ENCODE results near the gene QRICH1. TPM values are rescaled to one million over a fixed set of nuclear protein-coding genes. Genes with fewer than 3 reads are reported as not detected.

QRICH1 gene
- total RNA-seq, 1 donor: 143 TPM

DNA sequence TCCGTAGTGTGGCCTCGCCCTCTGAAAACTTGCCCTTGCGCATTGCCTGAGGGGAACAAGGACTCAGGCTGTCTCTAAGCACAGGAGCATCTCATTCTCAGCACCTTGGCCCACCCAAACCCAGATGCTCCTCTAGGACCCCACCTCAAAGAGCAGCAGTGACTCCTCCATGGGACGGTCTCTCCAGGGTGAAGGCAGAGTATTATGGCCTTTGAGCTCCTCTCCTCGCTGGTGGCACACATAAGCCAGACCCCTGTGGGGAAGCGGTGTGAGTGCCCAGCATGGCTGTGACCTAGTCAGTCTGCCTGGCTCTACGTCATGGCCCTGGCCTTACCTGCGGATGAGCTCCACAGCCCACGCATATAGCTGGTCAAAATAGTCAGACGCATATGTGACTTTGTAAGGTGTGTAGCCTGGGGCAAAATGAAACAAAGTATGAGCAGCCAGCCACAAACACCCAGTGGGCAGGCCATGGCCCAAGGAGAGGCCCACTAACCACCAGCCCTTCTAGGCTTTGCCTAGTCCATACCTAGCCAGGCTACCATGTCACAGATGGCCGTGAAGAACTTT is 6.3 kb upstream of the QRICH1 start:
- no peaks in the 10 kb centered on the region for H3K9me3 ChIP-seq (ENCODE audit: low read depth, low read length)
- H3K4me3 ChIP-seq (ENCODE audit: low read length): no peak overlapping the region
- peaks cover 21% of the 10 kb centered on the region for H3K4me1 ChIP-seq (ENCODE audit: insufficient read depth, low read length)
- H3K27me3 ChIP-seq (ENCODE audit: insufficient read depth, low read length): no peaks in the 10 kb centered on the region

- Histone ChIP-seq H3K9me3 (ENCODE audit: low read depth, low read length) (no peaks in the 10 kb centered on the region), H3K27me3 (ENCODE audit: insufficient read depth, low read length) (no peaks in the 10 kb centered on the region), H3K4me1 (ENCODE audit: insufficient read depth, low read length) (peaks cover 23% of the 10 kb centered on the region), H3K4me3 (ENCODE audit: low read length) (no peak overlapping the region)
Measured at GRCh38 chr3:49098910-49099630, 5.2 kb upstream of the QRICH1 start.

GRCh38 chr3:49098429-49098828 is 4.6 kb upstream of the QRICH1 start:
- no peak overlapping the region for H3K4me3 ChIP-seq (ENCODE audit: low read length)
- H3K27me3 ChIP-seq (ENCODE audit: insufficient read depth, low read length): no peaks in the 10 kb centered on the region
- peaks cover 17% of the 10 kb centered on the region for H3K4me1 ChIP-seq (ENCODE audit: insufficient read depth, low read length)
- H3K9me3 ChIP-seq (ENCODE audit: low read depth, low read length): no peaks in the 10 kb centered on the region

DNA sequence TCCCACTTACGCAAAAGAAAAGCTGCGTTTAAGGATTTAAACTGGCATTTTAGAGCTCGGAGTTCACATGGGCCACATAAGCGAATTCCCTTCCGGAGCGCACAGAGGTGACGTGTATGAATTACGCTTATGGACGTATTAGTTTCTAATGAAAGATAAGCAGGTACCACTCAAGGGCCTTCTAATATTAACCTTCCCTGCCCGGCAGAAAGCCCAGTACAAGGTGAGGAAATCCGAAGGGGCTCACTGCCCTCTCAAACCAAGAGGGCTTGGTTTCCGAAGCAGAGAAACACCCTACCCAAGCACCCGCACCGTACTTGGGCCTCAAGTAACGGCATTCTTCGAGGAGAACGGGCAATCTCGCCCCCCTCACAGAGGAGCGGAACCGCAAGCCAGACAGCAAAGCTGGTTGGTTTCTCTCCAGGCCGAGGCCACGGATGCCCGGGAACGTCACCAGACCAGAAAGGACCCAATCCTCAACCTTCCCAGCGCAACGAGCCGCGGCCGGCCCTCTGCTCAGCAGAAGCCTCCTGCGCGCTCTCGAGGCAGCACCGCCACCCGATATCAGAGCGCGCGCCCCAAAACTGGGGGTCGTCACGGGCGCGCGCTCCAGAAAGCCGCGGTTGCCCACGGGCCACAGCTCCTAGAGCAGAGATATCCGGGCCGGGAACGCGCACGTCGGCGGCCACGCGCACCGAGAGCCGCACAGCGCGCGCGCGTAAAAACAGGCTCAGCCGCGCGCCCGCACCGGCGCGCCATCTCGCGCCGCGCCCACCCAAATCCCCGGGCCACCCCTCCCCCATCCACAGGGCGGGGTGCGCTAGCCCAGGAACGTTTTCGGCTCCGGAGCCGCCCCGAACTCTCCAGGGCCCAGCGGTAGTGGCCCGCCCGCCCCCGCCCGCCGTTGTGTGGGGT is 676 bp downstream of the QRICH1 start:
- no peaks in the 10 kb centered on the region for H3K27me3 ChIP-seq (ENCODE audit: insufficient read depth, low read length)
- H3K9me3 ChIP-seq (ENCODE audit: low read depth, low read length): no peaks in the 10 kb centered on the region
- H3K4me3 ChIP-seq (ENCODE audit: low read length): peak overlapping the region; percentile 91
- H3K4me1 ChIP-seq (ENCODE audit: insufficient read depth, low read length): peaks cover 45% of the 10 kb centered on the region

DNA sequence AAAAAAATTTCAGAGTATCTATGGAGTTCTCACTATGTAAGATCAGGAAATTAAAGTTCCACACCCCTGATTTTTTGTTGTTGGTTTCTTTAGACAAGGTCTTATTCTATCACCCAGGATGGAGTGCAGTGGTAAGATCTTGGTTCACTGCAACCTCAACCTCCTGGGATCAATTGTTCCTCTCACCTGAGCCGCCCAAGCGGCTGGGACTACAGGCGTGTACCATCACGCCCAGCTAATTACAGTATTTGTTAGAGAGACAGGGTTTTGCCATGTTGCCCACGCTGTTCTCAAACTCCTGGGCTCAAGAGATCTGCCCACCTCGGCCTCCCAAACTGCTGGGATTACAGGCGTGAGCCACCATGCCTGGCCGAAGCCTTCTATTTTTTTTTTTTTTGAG is 12.4 kb downstream of the QRICH1 start:
- Histone ChIP-seq H3K9me3 (ENCODE audit: low read depth, low read length) (no peaks in the 10 kb centered on the region), H3K27me3 (ENCODE audit: insufficient read depth, low read length) (no peaks in the 10 kb centered on the region), H3K4me1 (ENCODE audit: insufficient read depth, low read length) (peaks cover 5% of the 10 kb centered on the region), H3K4me3 (ENCODE audit: low read length) (no peak overlapping the region)

DNA sequence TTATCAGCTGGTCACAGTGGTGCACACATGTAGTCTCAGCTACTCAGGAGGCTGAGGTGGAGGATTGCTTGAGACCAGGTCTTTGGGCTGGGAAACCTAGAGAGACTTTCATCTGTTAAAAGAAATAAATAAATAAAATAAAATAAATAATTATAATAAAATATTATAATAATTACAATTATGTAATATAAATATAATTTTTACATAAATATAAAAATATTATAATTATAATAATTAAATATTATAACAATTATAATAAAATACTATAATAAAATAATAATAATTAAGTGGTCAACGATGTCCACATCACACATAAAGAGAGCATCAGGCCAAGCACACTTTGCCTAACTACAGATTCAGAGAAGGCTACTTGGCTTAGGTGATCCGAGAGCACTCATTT is 14.6 kb downstream of the QRICH1 start:
- no peaks in the 10 kb centered on the region for H3K27me3 ChIP-seq (ENCODE audit: insufficient read depth, low read length)
- H3K4me1 ChIP-seq (ENCODE audit: insufficient read depth, low read length): peaks cover 5% of the 10 kb centered on the region

GRCh38 chr3:49076646-49077045 is 17.2 kb downstream of the QRICH1 start:
- Histone ChIP-seq H3K4me3 (ENCODE audit: low read length) (no peak overlapping the region), H3K9me3 (ENCODE audit: low read depth, low read length) (no peaks in the 10 kb centered on the region), H3K27me3 (ENCODE audit: insufficient read depth, low read length) (no peaks in the 10 kb centered on the region), H3K4me1 (ENCODE audit: insufficient read depth, low read length) (peaks cover 3% of the 10 kb centered on the region)

More for the DNA sequence above, 14.6 kb downstream of the QRICH1 start:
- H3K4me3 ChIP-seq (ENCODE audit: low read length): no peak overlapping the region
- H3K9me3 ChIP-seq (ENCODE audit: low read depth, low read length): no peaks in the 10 kb centered on the region

DNA sequence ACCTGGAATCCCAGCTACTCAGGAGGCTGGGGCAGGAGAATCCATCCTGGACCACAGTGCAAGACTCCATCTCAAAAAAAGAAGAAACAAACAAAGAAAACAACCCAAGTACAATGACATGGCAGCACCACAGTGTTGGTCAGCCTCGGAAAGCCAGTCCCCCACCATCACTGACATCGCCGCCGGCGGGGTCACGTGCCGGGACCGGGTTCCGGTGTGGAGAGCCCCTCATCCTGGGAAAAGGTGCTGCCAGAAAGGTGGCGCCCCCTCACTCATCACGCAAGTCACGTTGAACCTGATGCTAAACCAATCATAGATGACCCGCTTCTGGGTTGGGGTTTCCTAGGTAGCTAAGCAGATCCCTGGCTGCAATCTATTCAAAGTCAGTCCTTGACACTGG is 17.8 kb downstream of the QRICH1 start:
- H3K27me3 ChIP-seq (ENCODE audit: insufficient read depth, low read length): no peaks in the 10 kb centered on the region
- H3K4me3 ChIP-seq (ENCODE audit: low read length): no peak overlapping the region
- no peaks in the 10 kb centered on the region for H3K4me1 ChIP-seq (ENCODE audit: insufficient read depth, low read length)
- no peaks in the 10 kb centered on the region for H3K9me3 ChIP-seq (ENCODE audit: low read depth, low read length)

GRCh38 chr3:49058011-49058410 is 35.9 kb downstream of the QRICH1 start:
- Histone ChIP-seq H3K9me3 (ENCODE audit: low read depth, low read length) (no peaks in the 10 kb centered on the region), H3K4me1 (ENCODE audit: insufficient read depth, low read length) (no peaks in the 10 kb centered on the region), H3K4me3 (ENCODE audit: low read length) (no peak overlapping the region), H3K27me3 (ENCODE audit: insufficient read depth, low read length) (no peaks in the 10 kb centered on the region)

DNA sequence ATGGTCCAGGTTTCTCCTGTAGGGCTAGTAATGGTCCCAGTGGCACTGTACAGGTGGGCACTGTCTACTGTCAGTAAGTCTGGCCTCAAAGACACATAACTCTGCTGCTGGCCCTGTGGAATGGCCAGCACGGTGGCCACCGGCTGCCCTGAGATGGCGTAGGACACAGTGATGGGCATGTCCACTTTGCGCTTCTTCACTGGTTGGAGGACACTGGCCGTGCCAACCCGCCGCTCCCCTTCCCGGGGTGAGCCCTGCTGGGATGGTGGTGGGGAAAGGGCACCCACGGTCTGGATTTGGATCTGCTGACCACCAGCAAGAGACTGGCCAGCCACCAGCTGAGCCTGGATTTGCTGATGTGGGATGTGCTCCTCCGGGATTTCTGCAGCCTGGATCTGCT is 36.6 kb downstream of the QRICH1 start:
- H3K4me3 ChIP-seq (ENCODE audit: low read length): no peak overlapping the region
- no peaks in the 10 kb centered on the region for H3K27me3 ChIP-seq (ENCODE audit: insufficient read depth, low read length)
- no peaks in the 10 kb centered on the region for H3K4me1 ChIP-seq (ENCODE audit: insufficient read depth, low read length)
- no peaks in the 10 kb centered on the region for H3K9me3 ChIP-seq (ENCODE audit: low read depth, low read length)

DNA sequence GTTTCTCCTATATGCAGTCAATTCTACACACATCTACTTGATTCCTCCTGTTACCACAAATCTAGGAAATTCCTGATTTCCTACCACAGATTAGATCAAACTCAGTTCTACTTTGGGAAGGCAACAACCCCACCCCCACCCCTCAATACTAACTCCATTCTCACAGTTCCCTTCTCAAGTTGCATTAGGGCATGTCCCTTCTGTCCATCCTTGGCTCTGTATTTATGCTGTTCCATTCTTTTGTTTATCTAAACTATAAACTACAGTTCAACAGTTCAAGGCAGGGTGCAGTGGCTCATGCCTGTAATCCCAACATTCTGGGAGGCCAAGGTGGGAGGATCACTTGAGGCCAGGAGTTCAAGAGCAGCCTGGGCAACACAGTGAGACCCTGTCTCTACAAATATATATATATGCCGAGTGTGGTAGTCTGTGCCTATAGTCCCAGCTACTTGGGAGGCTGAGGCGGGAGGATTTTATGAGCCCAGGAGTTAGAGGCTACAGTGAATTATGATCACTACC is 39.5 kb downstream of the QRICH1 start:
- Histone ChIP-seq H3K4me1 (ENCODE audit: insufficient read depth, low read length) (no peaks in the 10 kb centered on the region), H3K27me3 (ENCODE audit: insufficient read depth, low read length) (no peaks in the 10 kb centered on the region), H3K4me3 (ENCODE audit: low read length) (no peak overlapping the region), H3K9me3 (ENCODE audit: low read depth, low read length) (no peaks in the 10 kb centered on the region)

DNA sequence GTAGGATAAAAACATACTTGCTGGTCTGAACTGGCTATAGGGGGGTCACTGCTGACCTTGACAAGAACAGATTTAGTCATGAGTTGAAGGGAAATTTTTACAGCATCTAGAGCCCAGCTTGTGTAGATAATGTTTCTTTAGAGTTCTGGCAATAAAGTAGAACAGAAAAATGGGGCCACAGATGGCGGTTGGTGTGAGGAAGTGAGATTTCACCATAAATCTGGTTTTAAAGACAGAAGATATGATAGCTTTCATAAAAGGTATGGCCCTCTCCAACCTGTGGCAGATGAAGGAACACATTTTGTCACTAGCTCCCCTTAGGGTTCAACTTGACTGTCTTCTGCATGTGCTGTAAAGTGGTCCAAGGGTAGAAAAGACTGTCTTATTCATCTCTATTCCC is 40.3 kb downstream of the QRICH1 start:
- H3K4me3 ChIP-seq (ENCODE audit: low read length): no peak overlapping the region
- H3K9me3 ChIP-seq (ENCODE audit: low read depth, low read length): no peaks in the 10 kb centered on the region
- no peaks in the 10 kb centered on the region for H3K27me3 ChIP-seq (ENCODE audit: insufficient read depth, low read length)
- no peaks in the 10 kb centered on the region for H3K4me1 ChIP-seq (ENCODE audit: insufficient read depth, low read length)

DNA sequence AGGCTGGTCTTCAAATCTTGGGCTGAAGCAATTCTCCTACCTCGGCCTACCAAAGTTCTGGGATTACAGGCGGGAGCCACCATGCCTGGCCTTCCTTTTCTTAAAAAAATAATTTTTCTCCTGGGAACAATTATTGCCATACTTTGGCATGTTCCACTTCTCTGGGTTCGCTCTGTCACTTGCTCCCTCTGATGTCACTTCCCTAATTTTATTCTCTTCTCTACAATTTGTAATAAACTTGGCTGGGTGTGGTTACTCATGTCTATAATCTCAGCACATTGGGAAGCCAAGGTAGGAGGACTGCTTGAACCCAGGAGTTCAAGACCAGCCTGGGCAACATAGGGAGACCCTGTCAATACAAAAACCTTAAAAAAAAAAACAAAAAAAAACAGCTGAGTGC is 58.6 kb downstream of the QRICH1 start:
- no peaks in the 10 kb centered on the region for H3K9me3 ChIP-seq (ENCODE audit: low read depth, low read length)
- H3K4me1 ChIP-seq (ENCODE audit: insufficient read depth, low read length): peaks cover 10% of the 10 kb centered on the region
- no peak overlapping the region for H3K4me3 ChIP-seq (ENCODE audit: low read length)
- no peaks in the 10 kb centered on the region for H3K27me3 ChIP-seq (ENCODE audit: insufficient read depth, low read length)

DNA sequence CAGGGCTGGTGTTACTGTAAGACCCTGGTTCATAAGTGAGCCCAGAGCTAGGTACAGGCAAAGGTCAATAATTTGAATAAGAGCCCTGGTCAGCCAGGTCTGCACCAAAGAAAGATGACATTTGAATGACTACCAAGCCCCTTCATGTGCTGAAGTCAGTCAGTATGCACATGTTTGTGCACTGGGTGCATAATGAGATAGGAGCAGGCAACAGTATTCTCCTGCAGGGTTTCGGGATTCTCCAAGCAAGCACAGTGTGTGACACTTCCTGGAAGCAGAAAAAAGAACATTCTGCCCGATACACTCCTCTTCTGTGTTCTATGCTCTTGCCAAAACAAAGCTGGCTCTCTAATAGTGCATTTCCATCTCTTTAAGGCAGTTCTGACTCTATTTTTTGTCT is 59.2 kb downstream of the QRICH1 start:
- H3K4me3 ChIP-seq (ENCODE audit: low read length): no peak overlapping the region
- H3K4me1 ChIP-seq (ENCODE audit: insufficient read depth, low read length): peaks cover 10% of the 10 kb centered on the region
- H3K27me3 ChIP-seq (ENCODE audit: insufficient read depth, low read length): no peaks in the 10 kb centered on the region
- H3K9me3 ChIP-seq (ENCODE audit: low read depth, low read length): no peaks in the 10 kb centered on the region

DNA sequence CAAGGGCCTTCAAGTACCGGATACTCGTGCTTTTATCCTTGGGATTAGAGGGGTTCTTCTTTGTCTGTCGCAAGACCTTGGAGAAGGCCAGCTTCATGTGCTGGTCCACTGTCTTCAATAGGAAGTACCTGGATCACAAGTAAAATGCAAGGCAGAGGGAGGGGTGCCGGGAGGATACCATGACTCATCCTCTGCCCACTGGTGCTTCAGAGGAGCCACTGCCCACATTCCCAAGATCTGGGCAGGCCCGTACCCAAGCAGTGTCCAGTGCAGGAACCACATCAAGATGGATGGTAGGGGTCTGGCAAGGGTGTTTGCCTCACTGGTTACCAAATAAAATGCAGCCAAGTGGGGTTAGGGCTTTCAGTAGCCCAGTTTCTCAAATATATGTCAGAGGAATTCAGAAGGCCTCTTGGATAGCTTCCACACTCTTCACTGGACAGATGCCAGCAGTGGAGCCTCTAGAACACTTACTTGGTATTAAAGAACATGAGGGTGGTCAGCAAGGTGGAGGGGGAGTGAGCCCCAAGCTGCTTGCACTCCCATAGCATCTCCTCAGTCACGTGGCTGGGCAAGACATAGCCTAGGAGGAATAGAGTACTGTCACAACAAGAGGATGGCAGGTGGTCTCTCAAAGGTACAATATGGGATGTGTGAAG is 61.1 kb downstream of the QRICH1 start:
- Histone ChIP-seq H3K4me3 (ENCODE audit: low read length) (no peak overlapping the region), H3K4me1 (ENCODE audit: insufficient read depth, low read length) (peaks cover 28% of the 10 kb centered on the region), H3K27me3 (ENCODE audit: insufficient read depth, low read length) (no peaks in the 10 kb centered on the region), H3K9me3 (ENCODE audit: low read depth, low read length) (no peaks in the 10 kb centered on the region)
